GM10248 (cell line): ENCODE measurements around the gene GNAT2.

Source experiments
- CTCF ChIA-PET: fragments of 300-600 bp; sonication (Branson Sonifier 250); formaldehyde crosslinking; extraction: SDS; loops from one replicate; lab custom pipeline; 2021; ENCODE audit warnings: antibody characterized with exemption; lab: Yijun Ruan, JAX
- POLR2A ChIA-PET: fragments of 350-650 bp; sonication (Branson Sonifier 250); formaldehyde crosslinking; extraction: SDS; loops from one replicate; lab custom pipeline; 2020; ENCODE audit warnings: antibody characterized with exemption; lab: Yijun Ruan, JAX
- DNase-seq: peaks from one replicate; pipeline ENCODE4 v3.0.0; 2012; ENCODE audit errors: extremely low spot score
- CTCF ChIP-seq: IDR thresholded peaks from 2 replicates; pipeline ENCODE4 v1.5.1; 2012; ENCODE audit warnings: mild to moderate bottlenecking, low read depth; ENCODE audit errors: extremely low read depth, missing control alignments, control extremely low read depth

GNAT2 gene

GRCh38 chr1:109617291-109617801 is 2.1 kb downstream of the GNAT2 start:
- CTCF ChIA-PET, result interaction anchor here (0.8 to 2.4 kb wide), 9 partner anchors 11 to 405 kb away, joined by 3 to 14 read pairs (median 4); partner anchors contain the start of gene AHCYL1
- POLR2A ChIA-PET, result no interaction called here
- DNase-seq, result peak; percentile 10
- TF ChIP-seq CTCF, result peak; percentile 8

DNA sequence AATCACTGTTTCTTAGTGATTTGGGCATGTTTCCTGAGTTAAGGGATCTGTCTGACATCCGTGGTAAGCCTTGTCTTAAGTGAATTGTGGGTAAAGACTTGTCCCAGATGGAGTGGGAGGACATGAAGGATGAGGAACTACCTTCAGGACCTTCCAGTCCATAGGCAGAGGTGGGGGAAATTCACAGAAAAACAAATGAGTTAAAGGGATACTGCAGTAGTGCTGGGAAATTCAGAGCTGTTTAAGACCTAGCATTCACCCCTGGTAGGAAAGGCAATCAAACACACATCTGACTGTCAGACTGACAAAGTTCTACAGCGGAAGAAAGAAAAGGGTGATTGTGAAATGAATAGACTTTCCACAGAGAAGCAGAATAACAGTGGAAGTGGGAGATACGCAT is 3.0 kb downstream of the GNAT2 start:
- POLR2A ChIA-PET, result no interaction called here
- no peak for TF ChIP-seq CTCF
- DNase-seq, result no peak
- CTCF ChIA-PET, result interaction anchor here (1.4 to 2.4 kb wide), 6 partner anchors 14 to 406 kb away, joined by 3 to 14 read pairs (median 8); partner anchors contain the start of gene AHCYL1

- CTCF ChIA-PET, result interaction anchor here (1.8 to 2.4 kb wide), 5 partner anchors 14 to 407 kb away, joined by 3 to 14 read pairs (median 10); partner anchors contain the start of gene AHCYL1
- DNase-seq, result peak; percentile 30
These were observed 3.5 kb downstream of the GNAT2 start for GRCh38 chr1:109615879-109616278.

GRCh38 chr1:109613361-109614147 is 5.9 kb downstream of the GNAT2 start:
- CTCF ChIA-PET, result interaction anchor here (0.9 to 4.1 kb wide), 10 partner anchors 8 to 81 kb away, joined by 3 to 32 read pairs (median 6); no protein-coding TSS in a partner anchor
- no peak for TF ChIP-seq CTCF
- DNase-seq, result no peak
- POLR2A ChIA-PET, result interaction anchor here (1.7 kb wide), 1 partner anchor 65 kb away, joined by 4 read pairs; the partner anchor contains the start of gene GNAI3

More at GRCh38 chr1:109615879-109616278, 3.5 kb downstream of the GNAT2 start:
- TF ChIP-seq CTCF, result no peak
- POLR2A ChIA-PET, result no interaction called here

DNA sequence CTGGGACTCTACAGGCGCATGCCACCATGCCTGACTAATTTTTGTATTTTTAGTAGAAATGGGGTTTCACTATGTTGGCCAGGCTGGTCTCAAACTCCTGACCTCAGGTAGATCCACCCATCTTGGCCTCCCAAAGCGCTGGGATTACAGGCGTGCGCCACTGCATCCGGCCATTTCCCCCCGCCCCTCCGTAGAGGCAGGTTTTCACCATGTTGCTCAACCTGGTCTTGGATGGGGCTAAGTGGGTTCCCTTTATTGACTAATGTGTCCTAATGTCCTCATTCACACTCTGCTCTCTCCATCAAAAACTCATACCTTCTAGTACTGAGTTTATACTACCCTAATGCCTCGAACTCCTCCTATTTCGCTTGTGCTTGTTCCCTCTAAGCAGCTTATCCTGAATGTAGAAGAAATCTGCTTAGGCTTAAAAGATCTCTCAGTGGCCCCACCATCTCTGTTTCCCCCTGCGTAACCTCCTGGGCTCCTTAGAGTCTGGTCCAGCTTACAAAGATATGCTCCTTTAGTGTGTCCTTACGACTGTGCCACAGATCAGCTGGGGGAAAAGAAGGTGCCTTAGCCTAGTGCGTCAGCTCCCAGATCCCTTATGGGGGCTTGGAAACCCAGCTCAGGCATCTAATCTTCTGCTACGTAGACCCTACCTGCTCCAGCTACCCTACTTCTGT is 8.0 kb downstream of the GNAT2 start:
- ChIA-PET CTCF (interaction anchor here (1.0 to 4.1 kb wide), 7 partner anchors 10 to 119 kb away, joined by 3 to 32 read pairs (median 4); no protein-coding TSS in a partner anchor), POLR2A (interaction anchor here (1.3 kb wide), 1 partner anchor 9 kb away, joined by 3 read pairs; no protein-coding TSS in a partner anchor)
- no peak for DNase-seq
- no peak for TF ChIP-seq CTCF
